Esophagus squamous epithelium (tissue), 5 donors: ENCODE measurements around the gene KCNN3. TPM values are rescaled to one million over a fixed set of nuclear protein-coding genes. Genes with fewer than 3 reads are reported as not detected.
"Not testable (repeated sequence)": the region's sequence is repeated elsewhere in the genome, so short reads cannot be mapped to it uniquely, and the experiment has no call there.

Experiments used
- DNase-seq: peaks from one replicate; lab custom pipeline; 2025; lab: John Stamatoyannopoulos, UW
- H3K27ac ChIP-seq, 4 donors: fragments of 200-600 bp; sonication (generic); one replicate each; pipeline ENCODE4 v1.5.1; 2016 to 2019; ENCODE audit warnings: mild to moderate bottlenecking in 1 of 4
- H3K27me3 ChIP-seq, 4 donors: fragments of 200-600 bp; sonication (generic); 1 replicate in 3 of 4; 2 replicates in 1 of 4; pipeline versions ENCODE4 v1.5.1 to v1.6.0; 2017 to 2021; ENCODE audit warnings: antibody characterized with exemption in 1 of 4
- H3K36me3 ChIP-seq, 3 donors: fragments of 200-600 bp; sonication (generic); one replicate each; pipeline ENCODE4 v1.5.1; 2016 to 2019
- H3K4me1 ChIP-seq, 3 donors: fragments of 200-600 bp; sonication (generic); one replicate each; pipeline ENCODE4 v1.5.1; 2017 to 2019
- H3K4me3 ChIP-seq, 4 donors: fragments of 200-600 bp; sonication (generic); 1 replicate in 3 of 4; 2 replicates in 1 of 4; pipeline ENCODE4 v1.5.1; 2016 to 2019; ENCODE audit warnings: mild to moderate bottlenecking in 2 of 4, moderate library complexity in 1 of 4
- H3K9me3 ChIP-seq, 3 donors: fragments of 200-600 bp; sonication (generic); one replicate each; pipeline ENCODE4 v1.5.1; 2016 to 2019
- POLR2A ChIP-seq, 4 donors: fragments of 450-650 bp; IDR thresholded peaks; one replicate each; pipeline ENCODE4 v1.6.1; 2017; ENCODE audit warnings: antibody characterized with exemption in 4 of 4, mild to moderate bottlenecking in 4 of 4, moderate library complexity in 3 of 4
- WGBS, 2 donors: methylation state at CpG; one replicate each; pipeline ENCODE4 v1.1.5; 2018; 5-methylcytosine and 5-hydroxymethylcytosine counted together
- intact Hi-C: fragments of 100-400 bp; cut with DNase I; formaldehyde crosslinking; loops from one replicate; pipeline ENCODE4 v1.15.0; 2022
- total RNA-seq, 4 donors: library from RNA; depleted of rRNA; stranded (reverse); fragments of >200 nt; gene quantifications; one replicate each; pipeline ENCODE4 v1.1.0, GENCODE V29; 2016
- TF ChIP-seq, protein P1 (sequence below), 6 experiments: fragments of 450-650 bp in 4 of 6; fragments of 200-600 bp in 2 of 6; sonication (generic) in 2 of 6; IDR thresholded peaks; one replicate each; pipeline ENCODE4 v1.5.1; 2016 to 2019; ENCODE audit warnings: antibody characterized with exemption in 6 of 6, mild to moderate bottlenecking in 4 of 6, moderate library complexity in 4 of 6
- donor health status: DM: yes; HTN: yes; CAD: no.

Gene KCNN3
- total RNA-seq, 4 donors from 2014 or later = 0.08 to 1.7 (median 0.50) TPM

DNA sequence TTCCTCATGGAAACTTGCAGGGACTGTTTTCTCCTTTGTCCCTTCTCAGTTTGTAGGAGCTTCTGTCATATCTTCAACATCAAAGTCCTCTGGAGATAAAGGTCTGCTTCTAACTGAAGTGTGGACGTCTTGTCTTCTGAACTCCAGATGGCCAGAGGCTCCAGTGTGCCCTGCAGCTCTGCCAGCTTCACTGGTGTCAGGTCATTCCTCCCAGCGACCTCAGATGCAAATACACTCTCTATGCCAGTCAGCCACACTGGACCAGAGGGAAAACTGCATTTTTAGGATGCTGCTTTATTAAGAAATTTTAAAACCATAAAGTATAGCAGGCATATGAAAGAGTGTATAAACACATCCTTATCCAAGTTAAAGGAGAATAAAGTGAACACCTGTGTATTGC is 183.6 kb downstream of the KCNN3 start:
- DNase-seq = no peak
- H3K36me3 ChIP-seq = no peaks in the 10 kb centered on the region

GRCh38 chr1:154683820-154684219 is 186.3 kb downstream of the KCNN3 start:
- WGBS, 2 donors = 64 to 71% methylated on average over 3 of the region's 4 CpGs
- Histone ChIP-seq H3K4me1 (no peaks in the 10 kb centered on the region), H3K9me3 (no peaks in the 10 kb centered on the region), H3K4me3 (no peak overlapping the region), H3K27me3 (peaks cover 0 to 11% (median 0%) of the 10 kb centered on the region in 4 donors), H3K36me3 (no peaks in the 10 kb centered on the region), H3K27ac (no peak overlapping the region)
- intact Hi-C loops = no loop called here
- TF ChIP-seq, protein P1, sequence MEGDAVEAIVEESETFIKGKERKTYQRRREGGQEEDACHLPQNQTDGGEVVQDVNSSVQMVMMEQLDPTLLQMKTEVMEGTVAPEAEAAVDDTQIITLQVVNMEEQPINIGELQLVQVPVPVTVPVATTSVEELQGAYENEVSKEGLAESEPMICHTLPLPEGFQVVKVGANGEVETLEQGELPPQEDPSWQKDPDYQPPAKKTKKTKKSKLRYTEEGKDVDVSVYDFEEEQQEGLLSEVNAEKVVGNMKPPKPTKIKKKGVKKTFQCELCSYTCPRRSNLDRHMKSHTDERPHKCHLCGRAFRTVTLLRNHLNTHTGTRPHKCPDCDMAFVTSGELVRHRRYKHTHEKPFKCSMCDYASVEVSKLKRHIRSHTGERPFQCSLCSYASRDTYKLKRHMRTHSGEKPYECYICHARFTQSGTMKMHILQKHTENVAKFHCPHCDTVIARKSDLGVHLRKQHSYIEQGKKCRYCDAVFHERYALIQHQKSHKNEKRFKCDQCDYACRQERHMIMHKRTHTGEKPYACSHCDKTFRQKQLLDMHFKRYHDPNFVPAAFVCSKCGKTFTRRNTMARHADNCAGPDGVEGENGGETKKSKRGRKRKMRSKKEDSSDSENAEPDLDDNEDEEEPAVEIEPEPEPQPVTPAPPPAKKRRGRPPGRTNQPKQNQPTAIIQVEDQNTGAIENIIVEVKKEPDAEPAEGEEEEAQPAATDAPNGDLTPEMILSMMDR (IDR thresholded peaks at IDR 0.05) = no peak
- TF ChIP-seq POLR2A (IDR thresholded peaks at IDR 0.05) = no peak
- DNase-seq = no peak

More for the DNA sequence above, 183.6 kb downstream of the KCNN3 start:
- intact Hi-C loops = no loop called here
- Histone ChIP-seq H3K4me1 (no peaks in the 10 kb centered on the region), H3K4me3 (no peak overlapping the region), H3K9me3 (no peaks in the 10 kb centered on the region), H3K27me3 (peaks cover 0 to 11% (median 0%) of the 10 kb centered on the region in 4 donors), H3K27ac (no peak overlapping the region)
- 32 to 44% methylated on average over 2 of the region's 2 CpGs for WGBS, 2 donors
- TF ChIP-seq POLR2A (IDR thresholded peaks at IDR 0.05) = no peak
- TF ChIP-seq, protein P1 (IDR thresholded peaks at IDR 0.05) = no peak

- Histone ChIP-seq H3K27ac (no peak overlapping the region), H3K9me3 (no peaks in the 10 kb centered on the region), H3K27me3 (peaks cover 0 to 11% (median 0%) of the 10 kb centered on the region in 4 donors), H3K4me1 (no peaks in the 10 kb centered on the region), H3K36me3 (no peaks in the 10 kb centered on the region), H3K4me3 (no peak overlapping the region)
- DNase-seq = no peak
- intact Hi-C loops = no loop called here
- TF ChIP-seq, protein P1 (IDR thresholded peaks at IDR 0.05) = no peak
- TF ChIP-seq POLR2A (IDR thresholded peaks at IDR 0.05) = no peak
- WGBS, 2 donors = 55% methylated on average over 10 to 11 of the region's 13 CpGs
Measured at GRCh38 chr1:154682254-154682653, 187.8 kb downstream of the KCNN3 start.

GRCh38 chr1:154677844-154678243 is 192.2 kb downstream of the KCNN3 start:
- H3K27ac ChIP-seq, intact Hi-C loops, H3K4me1 ChIP-seq, H3K4me3 ChIP-seq, DNase-seq, H3K36me3 ChIP-seq, H3K9me3 ChIP-seq, H3K27me3 ChIP-seq: not testable (repeated sequence)
- WGBS, 2 donors = 100% methylated on average over 4 of the region's 27 CpGs; no CpG with 5 or more reads in 1 of the 2 donors

- H3K4me3 ChIP-seq, H3K27me3 ChIP-seq, DNase-seq, H3K4me1 ChIP-seq, H3K36me3 ChIP-seq, H3K27ac ChIP-seq, intact Hi-C loops, H3K9me3 ChIP-seq: not testable (repeated sequence)
- WGBS, 2 donors = 49 to 64% methylated on average over 2 of the region's 2 CpGs
Measured at GRCh38 chr1:154676847-154677246, 193.2 kb downstream of the KCNN3 start.

DNA sequence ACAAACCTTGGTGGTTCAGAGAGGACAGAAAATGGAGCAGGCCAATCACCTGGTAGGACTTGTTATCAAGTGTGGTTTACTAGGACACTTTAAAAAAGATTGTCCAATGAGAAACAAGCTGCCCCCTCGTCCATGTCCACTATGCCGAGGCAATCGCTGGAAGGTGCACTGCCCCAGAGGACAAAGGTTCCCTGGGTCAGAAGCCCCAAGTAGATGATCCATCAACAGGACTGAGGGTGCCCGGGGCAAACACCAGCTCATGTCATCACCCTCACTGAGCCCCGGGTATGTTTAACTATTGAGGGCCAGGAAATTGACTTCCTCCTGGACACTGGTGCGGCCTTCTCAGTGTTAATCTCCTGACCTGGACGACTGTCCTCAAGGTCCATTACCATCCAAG is 195.6 kb downstream of the KCNN3 start:
- DNase-seq, H3K4me3 ChIP-seq, H3K36me3 ChIP-seq, H3K27ac ChIP-seq, intact Hi-C loops, H3K4me1 ChIP-seq, H3K9me3 ChIP-seq, H3K27me3 ChIP-seq: not testable (repeated sequence)
- 76 to 82% methylated on average over 7 of the region's 7 CpGs for WGBS, 2 donors

DNA sequence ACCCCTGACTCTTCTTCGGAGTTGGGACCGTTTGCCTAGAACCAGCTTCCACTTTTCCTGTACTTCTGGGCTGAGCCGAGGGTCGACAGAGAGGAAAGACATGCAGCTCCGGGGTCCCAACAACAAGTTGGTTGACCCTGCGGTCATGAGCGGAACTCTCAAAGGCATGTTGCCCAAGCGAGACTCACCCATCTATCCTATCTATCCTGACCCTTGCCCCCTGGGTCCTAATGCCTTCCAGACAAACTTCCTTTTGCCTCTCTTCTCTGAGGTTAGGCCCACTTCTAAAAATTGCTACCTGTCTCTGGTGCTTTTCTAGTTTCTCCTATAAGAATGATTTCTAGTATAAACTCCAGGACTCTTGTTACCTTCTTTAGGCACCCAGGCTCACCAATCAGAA is 197.8 kb downstream of the KCNN3 start:
- intact Hi-C loops, H3K27me3 ChIP-seq, H3K27ac ChIP-seq, DNase-seq, H3K4me1 ChIP-seq, H3K36me3 ChIP-seq, H3K4me3 ChIP-seq, H3K9me3 ChIP-seq: not testable (repeated sequence)
- WGBS, 2 donors = 77 to 84% methylated on average over 4 to 8 of the region's 8 CpGs

DNA sequence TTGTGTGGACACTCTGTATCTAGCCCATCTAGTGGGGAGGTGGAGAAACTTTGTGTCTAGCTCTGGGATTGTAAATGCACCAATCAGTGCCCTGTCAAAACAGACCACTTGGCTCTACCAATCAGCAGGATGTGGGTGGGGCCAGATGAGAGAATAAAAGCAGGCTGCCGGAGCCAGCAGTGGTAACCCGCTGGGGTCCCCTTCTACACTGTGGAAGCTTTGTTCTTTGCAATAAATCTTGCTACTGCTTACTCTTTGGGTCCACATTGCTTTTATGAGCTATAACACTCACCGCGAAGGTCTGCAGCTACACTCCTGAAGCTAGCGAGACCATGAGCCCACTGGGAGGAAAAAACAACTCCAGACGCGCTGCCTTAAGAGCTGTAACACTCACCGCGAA is 198.7 kb downstream of the KCNN3 start:
- H3K27me3 ChIP-seq, intact Hi-C loops, H3K4me1 ChIP-seq, H3K27ac ChIP-seq, H3K36me3 ChIP-seq, H3K4me3 ChIP-seq, DNase-seq, H3K9me3 ChIP-seq: not testable (repeated sequence)
- WGBS, 2 donors = 85 to 91% methylated on average over 9 of the region's 9 CpGs

DNA sequence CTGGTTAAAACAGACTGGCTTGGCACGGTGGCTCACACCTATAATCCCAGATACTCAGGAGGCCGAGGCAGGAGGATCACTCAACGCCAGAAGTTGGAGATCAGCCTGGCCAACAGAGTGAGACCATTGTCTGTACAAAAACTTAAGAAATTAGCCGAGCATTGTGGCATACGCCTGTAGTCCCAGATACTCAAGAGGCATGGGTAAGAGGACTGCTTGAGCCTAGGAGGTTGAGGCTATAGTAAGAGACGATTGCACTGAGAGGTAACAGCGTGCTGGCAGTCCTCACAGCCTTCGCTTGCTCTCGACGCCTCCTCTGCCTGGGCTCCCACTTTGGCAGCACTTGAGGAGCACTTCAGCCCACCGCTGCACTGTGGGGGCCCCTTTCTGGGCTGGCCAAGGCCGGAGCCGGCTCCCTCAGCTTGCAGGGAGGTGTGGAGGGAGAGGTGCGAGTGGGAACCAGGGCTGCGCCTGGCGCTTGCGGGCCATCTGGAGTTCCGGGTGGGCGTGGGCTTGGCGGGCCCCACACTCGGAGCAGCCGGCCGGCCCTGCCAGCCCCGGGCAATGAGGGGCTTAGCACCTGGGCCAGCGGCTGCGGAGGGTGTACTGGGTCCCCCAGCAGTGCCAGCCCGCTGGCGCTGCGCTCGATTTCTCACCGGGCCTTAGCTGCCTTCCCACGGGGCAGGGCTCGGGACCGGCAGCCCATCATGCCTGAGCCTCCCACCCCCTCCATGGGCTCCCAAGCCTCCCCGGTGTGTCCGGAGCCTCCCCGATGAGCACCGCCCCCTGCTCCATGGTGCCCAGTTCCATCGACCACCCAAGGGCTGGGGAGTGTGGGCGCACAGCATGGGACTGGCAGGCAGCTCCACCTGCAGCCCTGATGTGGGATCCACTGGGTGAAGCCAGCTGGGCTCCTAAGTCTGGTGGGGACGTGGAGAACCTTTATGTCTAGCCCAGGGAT is 199.5 kb downstream of the KCNN3 start:
- H3K4me3 ChIP-seq, intact Hi-C loops, H3K27ac ChIP-seq, H3K36me3 ChIP-seq, H3K4me1 ChIP-seq, H3K27me3 ChIP-seq, DNase-seq, H3K9me3 ChIP-seq: not testable (repeated sequence)
- 90 to 91% methylated on average over 7 to 10 of the region's 41 CpGs for WGBS, 2 donors
